ENCODE data around the gene STIP1. TPM values are rescaled to one million over a fixed set of nuclear protein-coding genes. Genes with fewer than 3 reads are reported as not detected.
A peak's percentile ranks its signal among the peaks of the same experiment; 100 is the strongest.

The STIP1 gene
- total and polyA plus RNA-seq, 9 of the 15 experiments (the other 6 are each of a cell fraction or from before 2014, with no cell fraction given) = 58.1 to 465 (median 346) TPM

- TF ChIP-seq IFI16 (CRISPR knock-in tag; IDR thresholded peaks at IDR 0.05) (no peak), FUS (optimal IDR thresholded peaks at IDR 0.05; ENCODE audit: low read depth, low read length) (no peak), SAFB (IDR thresholded peaks at IDR 0.05; ENCODE audit: borderline replicate concordance, low read depth, low read length) (no peak), RBM17 (IDR thresholded peaks at IDR 0.05; ENCODE audit: borderline replicate concordance, low read depth, low read length) (no peak), ZNF143 (CRISPR knock-in tag; IDR thresholded peaks at IDR 0.05) (no peak; the same call in 1 of the 2 replicates), KDM2B (CRISPR knock-in tag; IDR thresholded peaks at IDR 0.05) (no peak), GTF2A2 (tag; IDR thresholded peaks at IDR 0.05) (no peak), ZNF764 (CRISPR knock-in tag; IDR thresholded peaks at IDR 0.05; ENCODE audit: low read depth) (no peak), AFF1 (IDR thresholded peaks at IDR 0.05; ENCODE audit: low read depth in 1 of 2, partially characterized antibody in 2 of 2) (peak in 1 of 2 experiments; percentile 50), ZNF184 (CRISPR knock-in tag; IDR thresholded peaks at IDR 0.05) (no peak), ARID1B (IDR thresholded peaks at IDR 0.05) (peak; percentile 88), PCBP2 (IDR thresholded peaks at IDR 0.05; ENCODE audit: low read depth, low read length, poor library complexity, severe bottlenecking) (no peak), FOXO4 (CRISPR knock-in tag; IDR thresholded peaks at IDR 0.05) (peak; percentile 32; the same call in 1 of the 2 replicates), VEZF1 (CRISPR knock-in tag; IDR thresholded peaks at IDR 0.05) (peak; percentile 93), MCM2 (IDR thresholded peaks at IDR 0.05; ENCODE audit: low read depth) (no peak), GTF2E2 (tag; IDR thresholded peaks at IDR 0.05) (peak; percentile 95), RBM39 (optimal IDR thresholded peaks at IDR 0.05; ENCODE audit: low read depth, low read length) (no peak), NONO (IDR thresholded peaks at IDR 0.05; ENCODE audit: low read depth in 2 of 2, low read length in 1 of 2) (no peak), TFAM (CRISPR knock-in tag; conservative IDR thresholded peaks at IDR 0.05) (no peak), ZNF79 (CRISPR knock-in tag; IDR thresholded peaks at IDR 0.05; ENCODE audit: low read depth) (no peak), GABPB2 (CRISPR knock-in tag; conservative IDR thresholded peaks at IDR 0.05) (no peak), ELF2 (CRISPR knock-in tag; IDR thresholded peaks at IDR 0.05) (peak; percentile 61; the same call in 1 of the 2 replicates)
Measured at GRCh38 chr11:64207256-64208085, 21.5 kb downstream of the STIP1 start (continued).
